Muscle of leg (tissue), 11 donors: ENCODE data around the gene SLCO2B1. TPM values are rescaled to one million over a fixed set of nuclear protein-coding genes. Genes with fewer than 3 reads are reported as not detected.
A peak's percentile ranks its signal among the peaks of the same experiment; 100 is the strongest.

Experiments used
- DNase-seq: peaks from one replicate; pipeline ENCODE4 v3.0.0; 2013
- H3K27ac ChIP-seq: one replicate; pipeline ENCODE4 v1.5.1; 2013; ENCODE audit warnings: mild to moderate bottlenecking, low read length, control low read depth
- H3K27me3 ChIP-seq: one replicate; pipeline ENCODE4 v1.6.1; 2013; ENCODE audit warnings: low read length; ENCODE audit not compliant: control insufficient read depth, insufficient read depth
- H3K36me3 ChIP-seq: one replicate; pipeline ENCODE4 v1.6.1; 2013; ENCODE audit warnings: low read length; ENCODE audit not compliant: control insufficient read depth, insufficient read depth
- H3K4me1 ChIP-seq: one replicate; pipeline ENCODE4 v1.6.1; 2013; ENCODE audit warnings: low read length; ENCODE audit not compliant: control insufficient read depth, insufficient read depth
- H3K4me3 ChIP-seq: one replicate; pipeline ENCODE4 v1.5.1; 2013; ENCODE audit warnings: low read length, control low read depth
- H3K9me3 ChIP-seq: replicated peaks from 2 replicates; pipeline ENCODE4 v1.6.1; 2013; ENCODE audit warnings: low read depth, low read length; ENCODE audit not compliant: control insufficient read depth
- WGBS: methylation state at CpG from one replicate; pipeline ENCODE4 v1.1.5; 2013; ENCODE audit warnings: missing lambda C conversion rate; ENCODE audit not compliant: insufficient coverage; 5-methylcytosine and 5-hydroxymethylcytosine counted together
- polyA plus RNA-seq, 8 donors: library from polyadenylated mRNA; unstranded; fragments of 120-200 nt; gene quantifications; one replicate each; pipeline versions ENCODE4 v1.2.1 to v1.2.3, GENCODE V29; 2013; ENCODE audit warnings: inconsistent platforms in 1 of 8, low replicate concordance in 1 of 8; ENCODE audit not compliant: insufficient read length in 8 of 8, insufficient read depth in 1 of 8
- total RNA-seq: library from RNA; stranded (reverse); fragments of 120-200 nt; gene quantifications from one replicate; pipeline ENCODE4 v1.2.4, GENCODE V29; 2013

SLCO2B1 gene
- total and polyA plus RNA-seq, 9 donors = 8.2 to 19.3 (median 12.7) TPM

DNA sequence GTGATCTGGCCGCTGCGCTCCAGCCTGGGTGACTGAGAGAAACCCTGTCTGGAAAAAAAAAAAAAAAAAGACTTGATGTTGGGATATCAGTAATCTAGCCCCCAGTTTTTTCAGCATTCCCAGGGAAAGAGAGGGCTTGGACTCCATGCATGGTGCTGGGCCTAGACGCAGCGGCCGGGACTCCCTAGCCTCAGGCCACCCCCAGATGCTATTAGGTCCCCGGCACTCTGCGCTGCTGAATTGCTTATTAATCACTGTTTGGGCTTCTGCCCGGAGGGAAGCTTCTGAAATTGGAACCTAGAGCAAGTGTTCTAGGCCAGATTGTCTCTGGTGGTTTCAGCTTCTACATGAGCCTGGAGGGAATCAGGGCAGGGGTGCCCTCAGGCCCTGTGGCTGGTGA is 39.0 kb downstream of the SLCO2B1 start:
- Histone ChIP-seq H3K9me3 (no peaks in the 10 kb centered on the region), H3K27ac (peak overlapping the region; percentile 54), H3K27me3 (no peaks in the 10 kb centered on the region), H3K4me3 (no peak overlapping the region), H3K4me1 (peaks cover 61% of the 10 kb centered on the region), H3K36me3 (peaks cover 2% of the 10 kb centered on the region)
- DNase-seq = peak; percentile 76
- 61% methylated on average over 3 of the region's 8 CpGs for WGBS

GRCh38 chr11:75190652-75191329 is 39.9 kb downstream of the SLCO2B1 start:
- Histone ChIP-seq H3K36me3 (peaks cover 2% of the 10 kb centered on the region), H3K27ac (peak overlapping the region; percentile 89), H3K4me1 (peaks cover 67% of the 10 kb centered on the region), H3K27me3 (no peaks in the 10 kb centered on the region), H3K4me3 (no peak overlapping the region), H3K9me3 (no peaks in the 10 kb centered on the region)
- DNase-seq = no peak
- 89% methylated on average over 1 of the region's 2 CpGs for WGBS

- DNase-seq = peak; percentile 92
- H3K27me3 ChIP-seq = no peaks in the 10 kb centered on the region
- no peak overlapping the region for H3K4me3 ChIP-seq
- peak overlapping the region; percentile 89 for H3K27ac ChIP-seq
- 0% methylated on average over 1 of the region's 3 CpGs for WGBS
- H3K36me3 ChIP-seq = peaks cover 2% of the 10 kb centered on the region
- H3K4me1 ChIP-seq = peaks cover 69% of the 10 kb centered on the region
- no peaks in the 10 kb centered on the region for H3K9me3 ChIP-seq
These were observed 40.4 kb downstream of the SLCO2B1 start for GRCh38 chr11:75191330-75191717.

GRCh38 chr11:75193271-75193670 is 42.4 kb downstream of the SLCO2B1 start:
- Histone ChIP-seq H3K27me3 (no peaks in the 10 kb centered on the region), H3K27ac (no peak overlapping the region), H3K36me3 (peaks cover 4% of the 10 kb centered on the region), H3K4me1 (peaks cover 75% of the 10 kb centered on the region), H3K4me3 (no peak overlapping the region), H3K9me3 (no peaks in the 10 kb centered on the region)
- no peak for DNase-seq
- WGBS = 96% methylated on average over 15 of the region's 15 CpGs

- WGBS = 80% methylated on average over 1 of the region's 2 CpGs
- peaks cover 4% of the 10 kb centered on the region for H3K36me3 ChIP-seq
- peaks cover 80% of the 10 kb centered on the region for H3K4me1 ChIP-seq
These were observed 42.8 kb downstream of the SLCO2B1 start for GRCh38 chr11:75193711-75194110.

GRCh38 chr11:75194147-75194546 is 43.2 kb downstream of the SLCO2B1 start:
- peak overlapping the region; percentile 71 for H3K27ac ChIP-seq
- peaks cover 4% of the 10 kb centered on the region for H3K36me3 ChIP-seq
- 7% methylated on average over 4 of the region's 5 CpGs for WGBS
- H3K4me1 ChIP-seq = peaks cover 84% of the 10 kb centered on the region
- H3K27me3 ChIP-seq = no peaks in the 10 kb centered on the region
- H3K9me3 ChIP-seq = no peaks in the 10 kb centered on the region
- H3K4me3 ChIP-seq = no peak overlapping the region
- peak; percentile 88 for DNase-seq

More at GRCh38 chr11:75193711-75194110, 42.8 kb downstream of the SLCO2B1 start:
- no peak for DNase-seq
- no peaks in the 10 kb centered on the region for H3K9me3 ChIP-seq
- H3K27me3 ChIP-seq = no peaks in the 10 kb centered on the region
- H3K27ac ChIP-seq = peak overlapping the region; percentile 71
- no peak overlapping the region for H3K4me3 ChIP-seq

- Histone ChIP-seq H3K9me3 (no peaks in the 10 kb centered on the region), H3K27me3 (no peaks in the 10 kb centered on the region), H3K4me1 (peaks cover 85% of the 10 kb centered on the region), H3K36me3 (peaks cover 4% of the 10 kb centered on the region), H3K27ac (peak overlapping the region; percentile 71), H3K4me3 (no peak overlapping the region)
- 75% methylated on average over 6 of the region's 7 CpGs for WGBS
- DNase-seq = peak; percentile 85
These were observed 44.5 kb downstream of the SLCO2B1 start for GRCh38 chr11:75195167-75195962.

DNA sequence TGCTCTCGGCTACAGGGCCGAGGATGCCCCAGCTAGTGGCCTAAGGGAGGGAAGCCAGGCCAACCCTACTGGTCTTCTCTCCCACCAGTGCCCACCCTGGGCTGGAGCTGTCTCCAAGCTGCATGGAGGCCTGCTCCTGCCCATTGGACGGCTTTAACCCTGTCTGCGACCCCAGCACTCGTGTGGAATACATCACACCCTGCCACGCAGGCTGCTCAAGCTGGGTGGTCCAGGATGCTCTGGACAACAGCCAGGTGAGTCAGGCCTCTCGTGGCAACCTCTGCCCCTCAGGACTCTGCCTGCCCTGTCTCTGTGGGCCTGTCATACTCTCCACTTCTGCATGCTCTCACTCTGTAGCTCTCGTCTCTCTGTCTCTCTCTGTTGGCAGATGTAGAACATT is 45.5 kb downstream of the SLCO2B1 start:
- H3K4me1 ChIP-seq = peaks cover 76% of the 10 kb centered on the region
- H3K9me3 ChIP-seq = no peaks in the 10 kb centered on the region
- H3K4me3 ChIP-seq = no peak overlapping the region
- peak overlapping the region; percentile 9 for H3K27ac ChIP-seq
- 61% methylated on average over 7 of the region's 8 CpGs for WGBS
- H3K36me3 ChIP-seq = peaks cover 4% of the 10 kb centered on the region
- DNase-seq = no peak
- no peaks in the 10 kb centered on the region for H3K27me3 ChIP-seq

DNA sequence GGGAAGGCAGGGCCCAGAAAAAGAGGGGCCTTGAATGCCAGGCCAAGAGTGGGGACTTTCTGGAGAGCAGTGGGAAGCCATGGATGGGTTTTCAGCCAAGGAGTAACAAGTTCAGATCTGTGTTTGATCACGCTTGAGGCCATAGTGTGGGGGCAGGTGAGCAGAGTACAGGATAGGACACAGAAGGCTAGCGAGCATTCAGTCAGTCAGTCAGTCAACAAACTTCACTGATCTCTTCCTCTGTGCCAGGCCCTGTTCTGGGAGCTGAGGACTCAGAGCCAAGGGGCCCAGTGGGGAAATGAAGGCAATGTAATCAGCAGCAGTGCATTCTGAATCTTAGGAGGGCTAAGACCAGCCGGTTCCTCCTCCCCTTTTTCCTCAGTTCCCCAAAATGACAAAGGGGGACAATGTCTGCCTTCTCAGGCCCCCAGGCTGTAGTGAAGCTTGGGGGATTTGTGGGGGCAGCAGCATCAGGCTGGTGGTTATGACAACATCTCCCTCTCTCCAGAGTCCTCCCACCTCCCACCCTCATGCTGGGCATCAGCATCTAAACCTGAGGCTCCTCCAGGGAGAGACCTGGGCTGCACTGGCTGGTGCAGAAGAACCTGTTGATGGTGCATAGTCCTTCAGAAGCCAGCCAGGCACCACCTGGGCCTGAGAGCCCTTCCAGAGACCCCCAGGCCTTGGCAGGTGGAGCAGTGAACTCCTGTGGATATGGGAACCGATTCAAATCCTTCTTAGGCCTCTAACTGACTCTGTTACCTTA is 46.8 kb downstream of the SLCO2B1 start:
- H3K4me1 ChIP-seq = peaks cover 64% of the 10 kb centered on the region
- no peak overlapping the region for H3K27ac ChIP-seq
- 82% methylated on average over 2 of the region's 4 CpGs for WGBS
- no peak for DNase-seq
- H3K27me3 ChIP-seq = no peaks in the 10 kb centered on the region
- H3K9me3 ChIP-seq = no peaks in the 10 kb centered on the region
- H3K36me3 ChIP-seq = peaks cover 4% of the 10 kb centered on the region
- H3K4me3 ChIP-seq = no peak overlapping the region
